Dermis blood vessel endothelial cell (primary cell): ENCODE measurements around the gene ENO4. TPM values are rescaled to one million over a fixed set of nuclear protein-coding genes. Genes with fewer than 3 reads are reported as not detected.

Experiments
- DNase-seq: peaks from one replicate; pipeline ENCODE4 v3.0.0; 2010
- total RNA-seq: library from RNA; depleted of rRNA; stranded (reverse); fragments of >200 nt; gene quantifications from 2 replicates; pipeline ENCODE4 v1.2.3, GENCODE V29; 2014

Gene ENO4
- total RNA-seq = not detected in 2 replicates

GRCh38 chr10:116849248-116850057 is at the start of gene ENO4:
TSS of gene ENO4 (plus strand) at chr10:116849499. CDS start at chr10:116849567, 68 bp downstream.
- peak; percentile 85 for DNase-seq

GRCh38 chr10:116800286-116800929 is 48.9 kb upstream of the ENO4 start:
- no peak for DNase-seq

GRCh38 chr10:116801658-116802057 is 47.6 kb upstream of the ENO4 start:
- no peak for DNase-seq

- DNase-seq = no peak
Measured at GRCh38 chr10:116802474-116802873, 46.8 kb upstream of the ENO4 start.

GRCh38 chr10:116802876-116803275 is 46.4 kb upstream of the ENO4 start:
- no peak for DNase-seq

- DNase-seq = no peak
Measured at GRCh38 chr10:116803451-116804249, 45.6 kb upstream of the ENO4 start.

- DNase-seq = no peak
Measured at GRCh38 chr10:116808706-116809105, 40.6 kb upstream of the ENO4 start.

- no peak for DNase-seq
Measured at GRCh38 chr10:116809483-116810119, 39.7 kb upstream of the ENO4 start.

- no peak for DNase-seq
Measured at GRCh38 chr10:116810120-116810500, 39.2 kb upstream of the ENO4 start.

- no peak for DNase-seq
Measured at GRCh38 chr10:116810895-116811294, 38.4 kb upstream of the ENO4 start.

GRCh38 chr10:116811691-116812090 is 37.6 kb upstream of the ENO4 start:
- DNase-seq = no peak

GRCh38 chr10:116815641-116816415 is 33.5 kb upstream of the ENO4 start:
- no peak for DNase-seq

GRCh38 chr10:116817178-116817577 is 32.1 kb upstream of the ENO4 start:
- DNase-seq = no peak

GRCh38 chr10:116817780-116818343 is 31.4 kb upstream of the ENO4 start:
- DNase-seq = no peak

- no peak for DNase-seq
Measured at GRCh38 chr10:116819999-116820677, 29.2 kb upstream of the ENO4 start.

GRCh38 chr10:116825901-116826300 is 23.4 kb upstream of the ENO4 start:
- DNase-seq = no peak

- no peak for DNase-seq
Measured at GRCh38 chr10:116826803-116827202, 22.5 kb upstream of the ENO4 start.

- peak; percentile 7 for DNase-seq
Measured at GRCh38 chr10:116827214-116827671, 22.1 kb upstream of the ENO4 start.

- no peak for DNase-seq
Measured at GRCh38 chr10:116828116-116828515, 21.2 kb upstream of the ENO4 start.

GRCh38 chr10:116829711-116830110 is 19.6 kb upstream of the ENO4 start:
- DNase-seq = no peak

- DNase-seq = no peak
Measured at GRCh38 chr10:116831086-116831485, 18.2 kb upstream of the ENO4 start.
